ENCODE data around the gene ZP1.

Gene ZP1

GRCh38 chr11:60851327-60852104, 15.8 kb upstream of the ZP1 start:
- no peak for TF ChIP-seq FOXP2 (optimal IDR thresholded peaks at IDR 0.05; ENCODE audit: borderline replicate concordance, extremely low read depth, extremely low read length, insufficient read depth)
- TF ChIP-seq TAF1 (IDR thresholded peaks at IDR 0.05; ENCODE audit: borderline replicate concordance, insufficient read depth, low read length), result no peak
- no peak for TF ChIP-seq REST (IDR thresholded peaks at IDR 0.05; ENCODE audit: insufficient read depth in 1 of 2, low read depth in 2 of 2, low read length in 2 of 2)
- no peak for TF ChIP-seq POLR2AphosphoS5 (IDR thresholded peaks at IDR 0.05; ENCODE audit: low read depth, low read length)
- TF ChIP-seq SIN3A (IDR thresholded peaks at IDR 0.05; ENCODE audit: borderline replicate concordance, insufficient read depth, low read length), result no peak

GRCh38 chr11:60852117-60852981, 15.0 kb upstream of the ZP1 start:
- TF ChIP-seq POLR2AphosphoS5 (IDR thresholded peaks at IDR 0.05; ENCODE audit: low read depth, low read length), result no peak
- TF ChIP-seq FOXP2 (optimal IDR thresholded peaks at IDR 0.05; ENCODE audit: borderline replicate concordance, extremely low read depth, extremely low read length, insufficient read depth), result no peak
- no peak for TF ChIP-seq TAF1 (IDR thresholded peaks at IDR 0.05; ENCODE audit: borderline replicate concordance, insufficient read depth, low read length)
- TF ChIP-seq SIN3A (IDR thresholded peaks at IDR 0.05; ENCODE audit: borderline replicate concordance, insufficient read depth, low read length), result no peak
- TF ChIP-seq REST (IDR thresholded peaks at IDR 0.05; ENCODE audit: insufficient read depth in 1 of 2, low read depth in 2 of 2, low read length in 2 of 2), result no peak

GRCh38 chr11:60852982-60853950, 14.1 kb upstream of the ZP1 start:
- TF ChIP-seq TAF1 (IDR thresholded peaks at IDR 0.05; ENCODE audit: borderline replicate concordance, insufficient read depth, low read length), result no peak
- TF ChIP-seq FOXP2 (optimal IDR thresholded peaks at IDR 0.05; ENCODE audit: borderline replicate concordance, extremely low read depth, extremely low read length, insufficient read depth), result no peak
- no peak for TF ChIP-seq REST (IDR thresholded peaks at IDR 0.05; ENCODE audit: insufficient read depth in 1 of 2, low read depth in 2 of 2, low read length in 2 of 2)
- no peak for TF ChIP-seq POLR2AphosphoS5 (IDR thresholded peaks at IDR 0.05; ENCODE audit: low read depth, low read length)
- no peak for TF ChIP-seq SIN3A (IDR thresholded peaks at IDR 0.05; ENCODE audit: borderline replicate concordance, insufficient read depth, low read length)

GRCh38 chr11:60854140-60854846, 13.0 kb upstream of the ZP1 start:
- no peak for TF ChIP-seq POLR2AphosphoS5 (IDR thresholded peaks at IDR 0.05; ENCODE audit: low read depth, low read length)
- TF ChIP-seq FOXP2 (optimal IDR thresholded peaks at IDR 0.05; ENCODE audit: borderline replicate concordance, extremely low read depth, extremely low read length, insufficient read depth), result no peak
- TF ChIP-seq REST (IDR thresholded peaks at IDR 0.05; ENCODE audit: insufficient read depth in 1 of 2, low read depth in 2 of 2, low read length in 2 of 2), result no peak
- no peak for TF ChIP-seq SIN3A (IDR thresholded peaks at IDR 0.05; ENCODE audit: borderline replicate concordance, insufficient read depth, low read length)
- no peak for TF ChIP-seq TAF1 (IDR thresholded peaks at IDR 0.05; ENCODE audit: borderline replicate concordance, insufficient read depth, low read length)

Measured in PFSK-1 (cell line).